NCI-H526 (cell line): ENCODE measurements around the gene CCDC77.
"Not testable (repeated sequence)": the region's sequence is repeated elsewhere in the genome, so short reads cannot be mapped to it uniquely, and the experiment has no call there.

ENCODE experiments used
- DNase-seq, 2 experiments: peaks; one replicate each; lab custom pipeline; 2025; lab: John Stamatoyannopoulos, UW

The CCDC77 gene

GRCh38 chr12:401235-402028 lies at the start of gene CCDC77:
TSS of gene CCDC77 (plus strand) at chr12:401644. CDS start at chr12:409384, 7,740 bp downstream.
- no peak for DNase-seq

GRCh38 chr12:356276-356988 lies 45.0 kb upstream of the CCDC77 start:
- no peak for DNase-seq

- DNase-seq = no peak
These were observed 42.4 kb upstream of the CCDC77 start for GRCh38 chr12:359091-359490.

GRCh38 chr12:366820-367219 lies 34.6 kb upstream of the CCDC77 start:
- DNase-seq = no peak

DNA sequence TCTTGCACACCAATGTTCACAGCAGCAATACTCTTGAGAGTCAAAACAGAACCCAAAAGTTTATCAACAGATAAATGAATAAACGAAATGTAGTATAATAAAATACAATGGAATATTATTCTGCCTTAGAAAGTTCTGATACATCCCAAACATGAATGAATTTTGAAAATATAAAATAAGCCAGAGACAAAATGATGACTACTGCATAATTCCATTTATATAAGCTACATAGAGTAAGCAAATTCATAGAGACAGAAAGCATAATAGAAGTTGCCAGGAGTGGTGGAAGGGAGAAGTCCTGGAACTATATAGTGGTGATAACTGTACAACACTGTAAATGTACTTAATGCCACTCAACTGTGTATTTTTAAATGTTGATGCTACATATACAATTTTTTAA lies 33.5 kb upstream of the CCDC77 start:
- DNase-seq = no peak

DNA sequence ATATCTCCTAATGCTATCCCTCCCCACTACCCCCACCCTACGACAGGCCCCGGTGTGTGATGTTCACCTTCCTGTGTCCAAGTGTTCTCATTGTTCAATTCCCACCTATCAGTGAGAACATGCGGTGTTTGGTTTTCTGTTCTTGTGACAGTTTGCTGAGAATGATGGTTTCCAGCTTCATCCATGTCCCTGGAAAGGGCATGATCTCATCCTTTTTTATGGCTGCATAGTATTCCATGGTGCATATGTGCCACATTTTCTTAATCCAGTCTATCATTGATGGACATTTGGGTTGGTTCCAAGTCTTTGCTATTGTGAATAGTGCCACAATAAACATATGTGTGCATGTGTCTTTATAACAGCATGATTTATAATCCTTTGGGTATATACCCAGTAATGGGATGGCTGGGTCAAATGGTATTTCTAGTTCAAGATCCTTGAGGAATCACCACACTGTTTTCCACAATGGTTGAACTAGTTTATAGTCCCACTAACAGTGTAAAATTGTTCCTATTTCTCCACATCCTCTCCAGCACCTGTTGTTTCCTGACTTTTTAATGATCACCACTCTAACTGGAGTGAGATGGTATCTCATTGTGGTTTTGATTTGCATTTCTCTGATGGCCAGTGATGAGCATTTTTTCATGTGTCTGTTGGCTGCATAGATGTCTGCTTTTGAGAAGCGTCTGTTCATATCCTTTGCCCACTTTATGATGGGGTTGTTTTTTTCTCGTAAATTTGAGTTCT lies 30.5 kb upstream of the CCDC77 start:
- not testable (repeated sequence) for DNase-seq

GRCh38 chr12:386651-387050 lies 14.8 kb upstream of the CCDC77 start:
- no peak for DNase-seq

DNA sequence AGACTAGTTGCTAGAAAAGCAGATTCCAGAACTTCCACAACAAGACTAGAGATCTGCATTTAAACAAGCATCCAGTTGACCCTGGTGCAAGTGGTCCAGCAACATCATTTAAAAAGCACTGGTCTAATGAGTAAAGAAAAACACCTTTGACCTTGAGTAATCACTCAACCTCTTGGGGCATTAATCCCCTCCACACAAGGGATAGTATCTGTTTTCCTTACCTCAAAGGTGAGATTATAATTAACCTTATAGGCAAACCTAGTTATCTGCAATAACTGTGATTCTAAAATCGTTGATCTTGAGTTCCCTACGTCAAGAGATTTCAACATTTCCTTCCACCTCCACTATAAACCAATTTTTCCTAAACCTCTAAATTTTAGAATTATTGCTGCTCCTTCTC lies 13.4 kb upstream of the CCDC77 start:
- no peak for DNase-seq

DNA sequence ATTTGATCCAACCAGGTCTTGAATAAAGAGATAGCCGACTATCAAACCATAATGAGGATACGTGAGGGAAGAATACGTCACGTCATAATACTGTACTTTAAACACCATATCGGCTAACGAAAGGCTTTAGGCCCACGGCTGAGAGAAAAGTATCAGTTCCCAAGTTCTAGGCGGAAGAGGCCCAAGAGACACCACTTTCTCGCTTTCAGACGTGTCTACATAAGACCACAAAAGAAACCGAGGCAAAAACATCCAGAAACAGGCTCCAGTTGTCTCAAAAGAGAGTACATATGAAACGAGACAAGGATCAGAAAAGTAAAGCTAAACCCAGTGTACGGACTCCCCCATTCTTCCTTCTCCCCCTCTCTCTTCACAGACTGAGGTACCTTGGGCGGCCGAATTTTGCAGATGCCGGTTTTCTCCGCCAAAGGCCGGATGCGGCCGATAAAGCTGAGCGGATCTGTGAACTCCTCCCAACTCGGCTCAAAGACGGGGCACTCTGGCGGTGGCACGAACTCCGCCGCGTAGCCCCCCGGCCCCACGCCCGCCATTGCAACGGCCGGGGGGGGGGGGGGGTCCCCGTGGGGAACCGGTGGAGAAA lies 12.8 kb upstream of the CCDC77 start:
- no peak for DNase-seq

GRCh38 chr12:389142-390096 lies 12.0 kb upstream of the CCDC77 start, which contains the start of gene KDM5A:
TSS of gene KDM5A (minus strand) at chr12:389320. CDS start at chr12:389091, 229 bp downstream.
- DNase-seq = no peak

DNA sequence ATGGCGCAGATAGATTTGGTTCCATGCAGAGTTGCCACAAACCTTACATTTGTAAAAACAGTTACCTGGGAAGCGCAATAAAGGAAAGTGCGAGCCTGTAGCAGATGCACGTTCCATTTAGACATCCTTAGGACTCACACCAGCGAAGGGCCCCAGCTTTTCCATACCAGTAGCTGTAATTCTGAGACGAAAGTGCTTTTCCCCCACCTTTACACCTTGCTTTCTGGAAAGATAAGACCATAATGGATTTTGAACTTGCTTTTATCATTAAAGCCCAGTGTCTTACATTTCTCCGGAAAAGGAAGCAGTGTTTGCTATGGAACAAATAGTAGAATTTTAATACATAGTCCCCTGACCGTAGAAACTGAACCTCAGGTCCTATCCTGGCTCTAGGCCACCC lies 616 bp upstream of the CCDC77 start:
- no peak for DNase-seq

GRCh38 chr12:402029-402389 lies 565 bp downstream of the CCDC77 start:
- no peak for DNase-seq

DNA sequence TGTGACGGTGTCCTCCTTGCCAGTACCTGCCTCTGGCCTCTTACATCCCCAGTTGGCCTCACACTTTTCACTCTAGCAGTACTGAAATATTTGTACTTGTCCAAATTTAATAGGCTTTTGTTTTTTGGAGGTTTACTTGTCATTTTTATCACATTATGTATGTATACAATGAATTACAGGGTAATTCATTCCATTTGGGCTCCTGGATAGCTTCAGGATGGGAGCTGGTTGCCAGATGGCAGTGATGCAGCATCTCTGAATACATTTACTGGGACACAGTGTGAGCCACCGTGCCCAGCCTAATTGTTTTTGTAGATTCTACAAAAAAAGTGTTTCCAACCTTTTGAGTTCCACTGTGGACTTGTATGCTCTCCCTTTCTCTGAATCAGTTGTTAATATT lies 13.4 kb downstream of the CCDC77 start:
- DNase-seq = no peak

- no peak for DNase-seq
These were observed 17.0 kb downstream of the CCDC77 start for GRCh38 chr12:418432-418831.

DNA sequence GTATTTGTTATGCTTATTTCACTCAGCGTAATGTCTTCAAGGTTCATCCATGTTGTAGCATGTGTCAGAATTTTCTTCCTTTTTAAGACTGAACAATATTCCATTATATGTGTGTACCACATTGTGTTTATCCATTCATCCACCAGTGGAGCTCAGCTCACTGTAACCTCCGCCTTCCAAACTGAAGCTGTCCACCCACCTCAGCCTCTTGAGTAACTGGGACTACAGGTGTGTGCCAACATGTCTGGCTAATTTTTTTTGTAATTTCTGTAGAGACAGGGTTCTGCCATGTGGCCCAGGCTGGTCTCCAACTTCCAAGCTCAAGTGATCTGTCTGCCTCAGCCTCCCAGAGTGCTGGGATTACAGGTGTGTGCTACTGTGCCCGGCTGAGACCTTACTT lies 21.1 kb downstream of the CCDC77 start:
- DNase-seq = no peak

- not testable (repeated sequence) for DNase-seq
These were observed 34.3 kb downstream of the CCDC77 start for GRCh38 chr12:435737-436136.

- peak; percentile 48 to 72 for DNase-seq
These were observed 40.9 kb downstream of the CCDC77 start for GRCh38 chr12:442235-442884.

GRCh38 chr12:447141-447540 lies 45.7 kb downstream of the CCDC77 start:
- no peak for DNase-seq

DNA sequence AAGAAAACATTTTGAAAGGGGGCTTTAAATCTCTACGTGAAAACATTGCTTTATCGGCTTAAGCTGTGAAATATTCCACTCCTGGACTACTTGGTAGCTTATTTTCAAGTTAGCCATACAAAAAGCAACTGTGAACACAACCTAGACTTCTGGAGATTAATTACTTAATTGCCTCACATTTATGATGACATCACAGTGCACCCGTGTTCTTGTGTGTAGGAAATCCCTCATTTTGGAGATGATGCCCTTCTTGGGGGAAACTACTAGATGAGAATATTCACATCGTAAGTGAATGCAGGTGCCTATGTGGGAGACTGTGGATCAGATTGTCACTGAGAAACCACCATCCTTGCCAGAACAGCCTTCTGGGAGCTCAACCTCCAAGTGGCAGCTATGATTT lies 47.8 kb downstream of the CCDC77 start:
- no peak for DNase-seq

DNA sequence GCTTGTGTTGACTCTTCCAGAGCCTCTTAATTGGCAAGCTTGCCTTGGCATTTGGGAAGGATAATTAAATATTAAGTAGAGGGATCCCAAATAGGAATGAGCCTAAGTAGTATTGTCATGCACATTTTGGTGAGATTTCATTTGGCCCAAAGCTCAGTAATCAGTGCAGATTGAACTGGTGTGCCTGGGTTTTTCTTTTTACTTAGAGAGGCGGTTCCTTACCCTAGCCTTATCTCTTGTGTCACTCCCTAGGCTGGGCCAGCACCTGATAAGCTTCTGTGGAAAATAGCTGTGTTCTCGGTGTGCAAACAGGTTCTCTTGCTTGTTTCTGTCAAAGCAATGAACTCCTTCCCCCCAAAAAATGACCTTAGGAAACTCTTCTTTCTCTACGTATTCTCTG lies 49.0 kb downstream of the CCDC77 start:
- no peak for DNase-seq
